DND-41 (cell line): ENCODE data around the gene EN1.
A peak's percentile ranks its signal among the peaks of the same experiment; 100 is the strongest.

Source experiments
- ATAC-seq: fragments of 200-7000 bp; cut with Tn5 transposase; 3 replicates; pipeline ENCODE4 v1.9.1; 2021; ENCODE audit warnings: low read depth; ENCODE audit not compliant: insufficient read depth
- DNase-seq: peaks from one replicate; pipeline ENCODE4 v3.0.0-alpha.2; 2020
- H2AFZ ChIP-seq: 2 replicates; pipeline ENCODE4 v1.6.0; 2012; ENCODE audit warnings: low read depth, low read length
- H3K27ac ChIP-seq: 2 replicates; pipeline ENCODE4 v1.5.1; 2012; ENCODE audit warnings: low read length, inconsistent platforms
- H3K27me3 ChIP-seq: fragments of 200-600 bp; sonication (generic); 2 replicates; pipeline ENCODE4 v1.6.0; 2012; ENCODE audit warnings: low read length, mild to moderate bottlenecking, inconsistent platforms; ENCODE audit not compliant: insufficient read depth, poor library complexity
- H3K36me3 ChIP-seq: 2 replicates; pipeline ENCODE4 v1.5.1; 2012; ENCODE audit warnings: low read length, inconsistent platforms; ENCODE audit not compliant: insufficient read depth
- H3K4me1 ChIP-seq: 2 replicates; pipeline ENCODE4 v1.5.1; 2012; ENCODE audit warnings: mild to moderate bottlenecking, low read length; ENCODE audit not compliant: insufficient read depth
- H3K4me2 ChIP-seq: 2 replicates; pipeline ENCODE4 v1.6.0; 2012; ENCODE audit warnings: mild to moderate bottlenecking, moderate library complexity, low read length, inconsistent platforms; ENCODE audit not compliant: insufficient read depth
- H3K4me3 ChIP-seq, 2 experiments: fragments of 200-600 bp in 1 of 2; shearing (Covaris generic) in 1 of 2; 2 replicates each; pipeline ENCODE4 v1.5.1; 2012 to 2016; ENCODE audit warnings: inconsistent platforms in 2 of 2, low read length in 2 of 2, mild to moderate bottlenecking in 2 of 2, low read depth in 1 of 2, moderate library complexity in 1 of 2
- H3K79me2 ChIP-seq: 2 replicates; pipeline ENCODE4 v1.6.0; 2012; ENCODE audit warnings: low read length, inconsistent platforms; ENCODE audit not compliant: insufficient read depth
- H3K9ac ChIP-seq: 2 replicates; pipeline ENCODE4 v1.6.0; 2012; ENCODE audit warnings: low read depth, mild to moderate bottlenecking, inconsistent platforms, low read length, moderate library complexity
- H3K9me3 ChIP-seq: 2 replicates; pipeline ENCODE4 v1.5.1; 2012; ENCODE audit warnings: low read length, moderate library complexity, mild to moderate bottlenecking, inconsistent platforms; ENCODE audit not compliant: insufficient read depth, severe bottlenecking
- H4K20me1 ChIP-seq: 2 replicates; pipeline ENCODE4 v1.6.0; 2012; ENCODE audit warnings: low read length; ENCODE audit not compliant: insufficient read depth
- CTCF ChIP-seq: IDR thresholded peaks from 2 replicates; pipeline ENCODE4 v1.5.1; 2012; ENCODE audit warnings: borderline replicate concordance, low read length, moderate library complexity, mild to moderate bottlenecking; ENCODE audit not compliant: poor library complexity, severe bottlenecking; ENCODE audit errors: extremely low read depth
- EZH2 ChIP-seq: IDR thresholded peaks from 3 replicates; pipeline ENCODE4 v1.6.1; 2012; ENCODE audit warnings: borderline replicate concordance, low read depth, mild to moderate bottlenecking, moderate library complexity, low read length, inconsistent platforms; ENCODE audit not compliant: severe bottlenecking

The EN1 gene

DNA sequence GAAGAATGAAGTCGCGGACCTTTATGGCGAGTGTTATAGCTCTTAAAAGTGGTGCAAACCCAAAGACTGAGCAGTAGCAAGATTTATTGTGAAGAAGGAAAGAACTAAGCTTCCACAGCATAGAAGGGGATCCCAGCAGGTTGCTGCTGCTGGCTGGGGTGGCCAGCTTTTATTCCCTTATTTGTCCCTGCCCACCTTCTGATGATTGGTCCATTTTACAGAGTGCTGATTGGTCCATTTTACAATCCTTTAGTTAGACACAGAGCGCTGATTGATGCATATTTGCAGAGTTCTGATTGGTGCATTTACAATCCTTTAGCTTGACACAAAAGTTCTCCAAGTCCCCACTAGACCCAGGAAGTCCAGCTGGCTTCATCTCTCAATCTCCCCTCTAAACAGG lies 36.3 kb upstream of the EN1 start:
- DNase-seq: no peak
- peaks cover 6% of the 10 kb centered on the region; the same call in 1 of the 2 replicates for H3K4me1 ChIP-seq
- H3K9ac ChIP-seq: no peak overlapping the region
- no peaks in the 10 kb centered on the region for H3K9me3 ChIP-seq
- no peak for ATAC-seq
- no peak overlapping the region for H2AFZ ChIP-seq
- H3K79me2 ChIP-seq: no peaks in the 10 kb centered on the region
- no peak overlapping the region for H3K4me2 ChIP-seq
- no peak overlapping the region for H3K4me3 ChIP-seq
- H3K36me3 ChIP-seq: no peaks in the 10 kb centered on the region
- H3K27ac ChIP-seq: no peak overlapping the region
- H4K20me1 ChIP-seq: no peaks in the 10 kb centered on the region
- no peaks in the 10 kb centered on the region for H3K27me3 ChIP-seq
- TF ChIP-seq CTCF: no peak
- no peak for TF ChIP-seq EZH2

DNA sequence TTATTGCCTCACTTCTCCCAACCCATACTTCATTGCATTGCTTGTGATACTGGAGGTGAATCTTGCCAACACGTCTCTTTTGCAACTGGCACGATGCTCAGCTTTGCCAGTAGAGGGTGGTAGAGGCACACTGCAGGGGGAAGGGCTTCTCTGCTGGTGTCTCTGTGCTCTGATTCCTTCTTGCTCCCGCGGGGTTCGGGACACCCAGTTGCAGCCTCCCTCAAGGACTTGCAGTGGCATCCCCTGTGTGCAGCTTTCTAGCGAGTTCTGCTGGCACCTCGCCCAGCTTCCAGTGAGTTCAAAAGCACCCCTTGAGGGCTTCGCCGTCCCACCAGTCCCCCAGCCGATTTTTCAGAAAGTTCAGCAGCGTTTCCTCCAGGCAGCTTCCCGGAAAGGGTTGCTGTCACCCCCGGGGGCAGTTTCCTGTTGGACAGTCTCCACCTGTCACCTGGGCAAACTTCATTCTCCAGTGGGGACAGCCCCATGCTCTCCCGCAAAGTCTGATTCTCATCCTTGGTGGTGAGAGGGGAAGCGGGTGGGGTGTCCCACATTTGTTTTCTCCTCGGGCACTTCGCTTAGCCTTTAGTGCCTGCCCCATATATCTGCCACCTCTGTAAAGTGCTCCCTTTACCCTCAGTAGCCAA lies 35.4 kb upstream of the EN1 start:
- H3K27ac ChIP-seq: no peak overlapping the region
- no peaks in the 10 kb centered on the region for H3K79me2 ChIP-seq
- no peak overlapping the region for H3K4me3 ChIP-seq
- peak overlapping the region; percentile 28; the same call in 1 of the 2 replicates for H3K4me2 ChIP-seq
- no peak for TF ChIP-seq EZH2
- TF ChIP-seq CTCF: peak; percentile 96
- no peaks in the 10 kb centered on the region for H3K27me3 ChIP-seq
- no peaks in the 10 kb centered on the region for H3K36me3 ChIP-seq
- H2AFZ ChIP-seq: peak overlapping the region; percentile 72
- no peak overlapping the region for H3K9ac ChIP-seq
- peaks cover 6% of the 10 kb centered on the region; the same call in 1 of the 2 replicates for H3K4me1 ChIP-seq
- DNase-seq (peak; percentile 68), ATAC-seq (peak; percentile 90)
- H4K20me1 ChIP-seq: no peaks in the 10 kb centered on the region
- no peaks in the 10 kb centered on the region for H3K9me3 ChIP-seq

GRCh38 chr2:118881490-118882129 lies 34.2 kb upstream of the EN1 start:
- no peak overlapping the region for H3K4me3 ChIP-seq
- H3K9me3 ChIP-seq: no peaks in the 10 kb centered on the region
- H3K9ac ChIP-seq: no peak overlapping the region
- H3K4me1 ChIP-seq: peaks cover 6% of the 10 kb centered on the region; the same call in 1 of the 2 replicates
- H3K4me2 ChIP-seq: no peak overlapping the region
- ATAC-seq (peak; percentile 86), DNase-seq (peak; percentile 59)
- H3K27ac ChIP-seq: no peak overlapping the region
- no peaks in the 10 kb centered on the region for H4K20me1 ChIP-seq
- no peaks in the 10 kb centered on the region for H3K36me3 ChIP-seq
- TF ChIP-seq EZH2 (no peak), CTCF (peak; percentile 89)
- no peaks in the 10 kb centered on the region for H3K27me3 ChIP-seq
- no peaks in the 10 kb centered on the region for H3K79me2 ChIP-seq
- H2AFZ ChIP-seq: no peak overlapping the region
